Mucosa of descending colon (tissue), 3 donors: ENCODE measurements around the gene CECR2. TPM values are rescaled to one million over a fixed set of nuclear protein-coding genes. Genes with fewer than 3 reads are reported as not detected.

Experiments
- ATAC-seq: fragments of 200-7000 bp; cut with Tn5 transposase; one replicate; pipeline ENCODE4 v1.9.1; 2020; ENCODE audit warnings: mild to moderate bottlenecking, moderate library complexity
- DNase-seq, 3 donors: peaks; one replicate each; pipeline ENCODE4 v3.0.0-alpha.2; 2020
- H3K36me3 ChIP-seq: fragments of 200-600 bp; one replicate; pipeline ENCODE4 v1.8.0; 2021; ENCODE audit warnings: low read depth, mild to moderate bottlenecking
- H3K4me1 ChIP-seq: fragments of 200-600 bp; one replicate; pipeline ENCODE4 v1.8.0; 2021; ENCODE audit warnings: low read depth, mild to moderate bottlenecking
- H3K4me3 ChIP-seq: fragments of 200-600 bp; one replicate; pipeline ENCODE4 v1.8.0; 2021; ENCODE audit warnings: mild to moderate bottlenecking
- H3K9me3 ChIP-seq: fragments of 200-600 bp; one replicate; pipeline ENCODE4 v1.8.0; 2021; ENCODE audit warnings: mild to moderate bottlenecking
- intact Hi-C, 2 donors: fragments of 100-400 bp; cut with DNase I in 1 of 2; cut with micrococcal nuclease in 1 of 2; formaldehyde crosslinking; loops; one replicate each; pipeline versions ENCODE4 v1.11.0 to v1.11.1; 2022; cut with DNase I, micrococcal nuclease
- total RNA-seq, 3 donors: library from RNA; stranded (reverse); fragmentation: NEBNext Ultra II Directional in 2 of 3; extraction: Animal tissue kit (Norgen Biotek cat#: 25700) in 2 of 3; gene quantifications; one replicate each; pipeline versions ENCODE4 v1.2.1 to v1.2.4, GENCODE V29; 2021 to 2023
- TF ChIP-seq, protein P1 (sequence below): fragments of 200-600 bp; IDR thresholded peaks from one replicate; pipeline ENCODE4 v1.8.0; 2022; ENCODE audit warnings: antibody characterized with exemption, mild to moderate bottlenecking
- donor health status: DM: no; HTN: no; CAD: no; lungs with moderate emphysema.
- donor health status: DM: no; HTN: no; CAD: no.
- donor health status: DM: no; HTN: yes; CAD: no.

CECR2 gene
- total RNA-seq, 3 donors from 2014 or later: 0.27 to 1.4 (median 0.29) TPM

DNA sequence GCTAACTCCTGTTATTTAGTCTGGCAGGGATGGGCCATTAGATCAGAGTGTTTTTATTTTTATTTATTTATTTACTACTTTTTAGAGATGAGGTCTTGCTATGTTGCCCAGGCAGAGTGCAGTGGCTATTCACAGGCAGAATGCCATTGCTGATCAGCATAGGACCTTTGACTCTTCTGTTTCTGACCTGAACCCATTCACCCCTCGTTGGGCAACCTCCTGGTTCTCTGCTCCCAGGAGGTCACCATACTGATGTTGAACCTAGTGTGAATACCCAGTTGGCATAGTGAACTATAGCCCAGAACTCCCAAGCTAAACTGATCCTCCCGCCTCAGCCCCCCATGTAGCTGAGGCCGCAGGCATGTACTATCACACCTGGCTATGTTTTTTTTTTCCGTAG is 16.5 kb upstream of the CECR2 start:
- ATAC-seq (no peak), DNase-seq (no peak)
- Histone ChIP-seq H3K9me3 (no peaks in the 10 kb centered on the region), H3K36me3 (no peaks in the 10 kb centered on the region), H3K4me3 (no peak overlapping the region), H3K4me1 (no peaks in the 10 kb centered on the region)
- intact Hi-C loops: no loop called here
- TF ChIP-seq, protein P1, sequence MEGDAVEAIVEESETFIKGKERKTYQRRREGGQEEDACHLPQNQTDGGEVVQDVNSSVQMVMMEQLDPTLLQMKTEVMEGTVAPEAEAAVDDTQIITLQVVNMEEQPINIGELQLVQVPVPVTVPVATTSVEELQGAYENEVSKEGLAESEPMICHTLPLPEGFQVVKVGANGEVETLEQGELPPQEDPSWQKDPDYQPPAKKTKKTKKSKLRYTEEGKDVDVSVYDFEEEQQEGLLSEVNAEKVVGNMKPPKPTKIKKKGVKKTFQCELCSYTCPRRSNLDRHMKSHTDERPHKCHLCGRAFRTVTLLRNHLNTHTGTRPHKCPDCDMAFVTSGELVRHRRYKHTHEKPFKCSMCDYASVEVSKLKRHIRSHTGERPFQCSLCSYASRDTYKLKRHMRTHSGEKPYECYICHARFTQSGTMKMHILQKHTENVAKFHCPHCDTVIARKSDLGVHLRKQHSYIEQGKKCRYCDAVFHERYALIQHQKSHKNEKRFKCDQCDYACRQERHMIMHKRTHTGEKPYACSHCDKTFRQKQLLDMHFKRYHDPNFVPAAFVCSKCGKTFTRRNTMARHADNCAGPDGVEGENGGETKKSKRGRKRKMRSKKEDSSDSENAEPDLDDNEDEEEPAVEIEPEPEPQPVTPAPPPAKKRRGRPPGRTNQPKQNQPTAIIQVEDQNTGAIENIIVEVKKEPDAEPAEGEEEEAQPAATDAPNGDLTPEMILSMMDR: no peak

DNA sequence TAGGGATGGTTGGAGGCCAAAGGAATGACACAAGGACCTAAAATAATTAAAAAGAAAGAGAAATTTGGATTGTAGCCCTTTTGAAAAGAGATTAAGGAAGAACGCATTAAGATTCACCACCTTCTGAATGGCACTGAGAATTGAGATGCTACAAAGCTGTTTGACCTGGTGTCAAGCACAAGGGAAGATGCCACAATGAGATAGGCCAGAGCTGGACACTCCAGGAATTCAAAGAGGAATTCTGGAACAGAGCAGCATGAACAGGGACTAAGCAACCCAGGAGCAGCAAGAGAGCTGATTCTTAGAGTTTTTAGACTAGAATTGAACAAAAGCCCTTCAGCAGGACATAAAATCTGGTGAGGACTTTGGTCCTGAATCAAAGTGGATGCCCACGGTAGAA is 11.6 kb upstream of the CECR2 start:
- ATAC-seq (no peak), DNase-seq (no peak)
- no peaks in the 10 kb centered on the region for H3K36me3 ChIP-seq
- H3K9me3 ChIP-seq: no peaks in the 10 kb centered on the region
- intact Hi-C loops: no loop called here
- TF ChIP-seq, protein P1: no peak
- H3K4me3 ChIP-seq: no peak overlapping the region
- no peaks in the 10 kb centered on the region for H3K4me1 ChIP-seq

DNA sequence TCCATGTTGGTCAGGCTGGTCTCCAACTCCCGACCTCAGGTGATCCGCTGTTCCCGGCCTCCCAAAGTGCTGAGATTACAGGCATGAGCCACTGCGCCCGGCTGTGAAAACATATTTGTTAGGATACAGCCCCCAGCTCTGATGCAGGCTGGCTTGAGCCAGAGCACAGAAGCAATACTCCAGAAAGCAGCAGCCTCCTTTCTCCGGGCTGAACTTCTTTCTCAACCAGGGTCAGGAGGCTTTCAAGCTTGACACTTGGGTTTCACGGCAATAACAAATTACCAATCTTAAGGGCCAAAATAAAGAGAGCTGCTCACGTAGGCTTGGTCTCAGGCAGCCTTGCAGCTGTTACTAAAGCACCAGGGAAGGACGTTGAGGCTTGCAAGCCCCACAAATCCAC is 10.8 kb upstream of the CECR2 start:
- ATAC-seq (no peak), DNase-seq (no peak)
- H3K36me3 ChIP-seq: no peaks in the 10 kb centered on the region
- intact Hi-C loops: no loop called here
- H3K4me1 ChIP-seq: no peaks in the 10 kb centered on the region
- TF ChIP-seq, protein P1: no peak
- no peak overlapping the region for H3K4me3 ChIP-seq
- no peaks in the 10 kb centered on the region for H3K9me3 ChIP-seq

DNA sequence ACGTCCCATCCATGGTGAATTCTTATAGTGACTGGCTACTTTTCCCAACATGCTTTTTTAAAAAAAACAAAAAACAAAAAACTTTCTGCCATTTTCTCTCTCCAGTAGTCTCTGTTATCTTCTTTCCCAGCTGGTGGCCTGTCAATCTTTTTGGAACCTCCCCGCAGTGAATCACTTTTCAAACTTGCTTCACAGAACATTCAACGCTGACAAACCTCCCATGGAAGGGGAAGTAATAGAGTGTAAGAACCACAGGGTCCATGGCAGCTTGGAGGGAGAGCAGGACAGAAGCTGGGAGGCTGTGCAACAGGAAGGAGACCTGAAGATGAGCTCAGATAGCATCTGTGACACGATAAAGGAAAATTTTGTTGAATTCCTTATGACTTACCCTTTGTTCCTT is 9.8 kb upstream of the CECR2 start:
- Histone ChIP-seq H3K4me1 (no peaks in the 10 kb centered on the region), H3K9me3 (no peaks in the 10 kb centered on the region), H3K36me3 (no peaks in the 10 kb centered on the region), H3K4me3 (no peak overlapping the region)
- DNase-seq (no peak), ATAC-seq (no peak)
- intact Hi-C loops: no loop called here
- TF ChIP-seq, protein P1: no peak

DNA sequence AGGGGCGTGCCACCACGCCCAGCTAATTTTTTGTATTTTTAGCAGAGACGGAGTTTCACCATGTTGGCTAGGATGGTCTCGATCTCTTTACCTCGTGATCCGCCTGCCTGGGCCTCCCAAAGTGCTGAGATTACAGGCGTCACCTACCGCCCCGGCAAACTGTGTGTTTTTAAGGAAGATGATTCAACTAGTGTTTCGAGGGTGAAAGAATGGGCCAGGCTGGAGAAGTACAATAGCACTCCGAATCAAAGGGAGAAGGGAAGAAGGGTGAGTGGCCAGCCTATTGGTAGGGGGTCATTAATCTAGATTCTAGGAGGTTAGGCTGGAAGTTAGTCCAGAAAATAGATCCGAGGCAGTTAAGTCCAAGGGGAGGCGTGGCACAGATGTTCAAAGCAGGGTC is 2.9 kb upstream of the CECR2 start:
- intact Hi-C loops: no loop called here
- ATAC-seq: no peak
- H3K9me3 ChIP-seq: no peaks in the 10 kb centered on the region

More for the DNA sequence above, 2.9 kb upstream of the CECR2 start:
- H3K36me3 ChIP-seq: no peaks in the 10 kb centered on the region
- H3K4me1 ChIP-seq: peaks cover 5% of the 10 kb centered on the region
- no peak overlapping the region for H3K4me3 ChIP-seq
- DNase-seq: no peak
- TF ChIP-seq, protein P1: no peak
